ENCODE results near the gene AMBRA1. TPM values are rescaled to one million over a fixed set of nuclear protein-coding genes. Genes with fewer than 3 reads are reported as not detected.

Gene AMBRA1
- polyA plus RNA-seq, 2 of the 4 experiments (the other 2 are of a cell fraction) = 11.5 to 13.4 TPM

DNA sequence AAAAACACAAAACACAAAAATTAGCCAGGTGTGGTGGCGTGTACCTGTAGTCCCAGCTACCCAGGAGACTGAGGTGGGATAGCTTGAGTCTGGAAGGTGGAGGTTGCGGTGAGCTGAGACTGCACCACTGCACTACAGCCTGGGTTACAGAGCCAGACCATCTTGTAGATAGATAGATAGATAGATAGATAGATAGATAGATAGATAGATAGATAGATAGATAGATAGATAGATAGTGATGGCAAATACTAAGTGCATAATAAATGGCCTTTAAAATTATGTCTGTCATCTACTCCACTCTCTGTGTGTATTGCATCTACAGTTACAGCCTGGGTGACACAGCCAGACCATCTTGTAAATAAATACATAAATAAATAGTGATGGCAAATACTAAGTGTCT is 146.3 kb downstream of the AMBRA1 start:
- ATAC-seq (no peak), FAIRE-seq (no peak), DNase-seq (ENCODE audit: low read depth in 1 of 2, low spot score in 1 of 2) (no peak)
- no peak overlapping the region for H3K4me3 ChIP-seq
- TF ChIP-seq JUNB (IDR thresholded peaks at IDR 0.05) = no peak
- TF ChIP-seq KDM1A (IDR thresholded peaks at IDR 0.05; ENCODE audit: low read depth) = no peak
- no peak for TF ChIP-seq ZSCAN20 (CRISPR knock-in tag; IDR thresholded peaks at IDR 0.05)
- TF ChIP-seq CBX2 (IDR thresholded peaks at IDR 0.05; ENCODE audit: borderline replicate concordance, low read depth) = no peak
- TF ChIP-seq, protein P1, sequence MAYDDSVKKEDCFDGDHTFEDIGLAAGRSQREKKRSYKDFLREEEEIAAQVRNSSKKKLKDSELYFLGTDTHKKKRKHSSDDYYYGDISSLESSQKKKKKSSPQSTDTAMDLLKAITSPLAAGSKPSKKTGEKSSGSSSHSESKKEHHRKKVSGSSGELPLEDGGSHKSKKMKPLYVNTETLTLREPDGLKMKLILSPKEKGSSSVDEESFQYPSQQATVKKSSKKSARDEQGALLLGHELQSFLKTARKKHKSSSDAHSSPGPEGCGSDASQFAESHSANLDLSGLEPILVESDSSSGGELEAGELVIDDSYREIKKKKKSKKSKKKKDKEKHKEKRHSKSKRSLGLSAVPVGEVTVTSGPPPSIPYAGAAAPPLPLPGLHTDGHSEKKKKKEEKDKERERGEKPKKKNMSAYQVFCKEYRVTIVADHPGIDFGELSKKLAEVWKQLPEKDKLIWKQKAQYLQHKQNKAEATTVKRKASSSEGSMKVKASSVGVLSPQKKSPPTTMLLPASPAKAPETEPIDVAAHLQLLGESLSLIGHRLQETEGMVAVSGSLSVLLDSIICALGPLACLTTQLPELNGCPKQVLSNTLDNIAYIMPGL (CRISPR knock-in tag; IDR thresholded peaks at IDR 0.05; ENCODE audit: borderline replicate concordance) = no peak
- TF ChIP-seq HOXB5 (CRISPR knock-in tag; IDR thresholded peaks at IDR 0.05) = no peak
- no peak for TF ChIP-seq HEYL (CRISPR knock-in tag; IDR thresholded peaks at IDR 0.05)
- TF ChIP-seq TP53 (CRISPR knock-in tag; IDR thresholded peaks at IDR 0.05) = no peak
- no peak for TF ChIP-seq ZFP36 (IDR thresholded peaks at IDR 0.05; ENCODE audit: borderline replicate concordance, partially characterized antibody)
- no peak for TF ChIP-seq CBX8 (IDR thresholded peaks at IDR 0.05)
- no peak for TF ChIP-seq RAD21 (conservative IDR thresholded peaks at IDR 0.05 in 1 of 2, IDR thresholded peaks at IDR 0.05 in 1 of 2)
- TF ChIP-seq ESRRA (IDR thresholded peaks at IDR 0.05; ENCODE audit: borderline replicate concordance, low read length) = no peak
- TF ChIP-seq, protein P2, sequence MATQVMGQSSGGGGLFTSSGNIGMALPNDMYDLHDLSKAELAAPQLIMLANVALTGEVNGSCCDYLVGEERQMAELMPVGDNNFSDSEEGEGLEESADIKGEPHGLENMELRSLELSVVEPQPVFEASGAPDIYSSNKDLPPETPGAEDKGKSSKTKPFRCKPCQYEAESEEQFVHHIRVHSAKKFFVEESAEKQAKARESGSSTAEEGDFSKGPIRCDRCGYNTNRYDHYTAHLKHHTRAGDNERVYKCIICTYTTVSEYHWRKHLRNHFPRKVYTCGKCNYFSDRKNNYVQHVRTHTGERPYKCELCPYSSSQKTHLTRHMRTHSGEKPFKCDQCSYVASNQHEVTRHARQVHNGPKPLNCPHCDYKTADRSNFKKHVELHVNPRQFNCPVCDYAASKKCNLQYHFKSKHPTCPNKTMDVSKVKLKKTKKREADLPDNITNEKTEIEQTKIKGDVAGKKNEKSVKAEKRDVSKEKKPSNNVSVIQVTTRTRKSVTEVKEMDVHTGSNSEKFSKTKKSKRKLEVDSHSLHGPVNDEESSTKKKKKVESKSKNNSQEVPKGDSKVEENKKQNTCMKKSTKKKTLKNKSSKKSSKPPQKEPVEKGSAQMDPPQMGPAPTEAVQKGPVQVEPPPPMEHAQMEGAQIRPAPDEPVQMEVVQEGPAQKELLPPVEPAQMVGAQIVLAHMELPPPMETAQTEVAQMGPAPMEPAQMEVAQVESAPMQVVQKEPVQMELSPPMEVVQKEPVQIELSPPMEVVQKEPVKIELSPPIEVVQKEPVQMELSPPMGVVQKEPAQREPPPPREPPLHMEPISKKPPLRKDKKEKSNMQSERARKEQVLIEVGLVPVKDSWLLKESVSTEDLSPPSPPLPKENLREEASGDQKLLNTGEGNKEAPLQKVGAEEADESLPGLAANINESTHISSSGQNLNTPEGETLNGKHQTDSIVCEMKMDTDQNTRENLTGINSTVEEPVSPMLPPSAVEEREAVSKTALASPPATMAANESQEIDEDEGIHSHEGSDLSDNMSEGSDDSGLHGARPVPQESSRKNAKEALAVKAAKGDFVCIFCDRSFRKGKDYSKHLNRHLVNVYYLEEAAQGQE (IDR thresholded peaks at IDR 0.05) = no peak
- no peak for TF ChIP-seq BHLHE40 (IDR thresholded peaks at IDR 0.05; ENCODE audit: low read depth, low read length)
- no peak for TF ChIP-seq BCL3 (IDR thresholded peaks at IDR 0.05)
- no peak for TF ChIP-seq RFX5 (IDR thresholded peaks at IDR 0.05)
- TF ChIP-seq CHD2 (IDR thresholded peaks at IDR 0.05; ENCODE audit: low read length, partially characterized antibody) = no peak
- ChIA-PET CTCF (no interaction called here), POLR2A (no interaction called here)
- H3K4me1 ChIP-seq = no peaks in the 10 kb centered on the region
- no peak overlapping the region for H3K4me2 ChIP-seq
- H3K27ac ChIP-seq = no peak overlapping the region
- 90% methylated on average over 2 of the region's 2 CpGs for WGBS (ENCODE audit: missing lambda C conversion rate)
- H3K9me3 ChIP-seq = no peaks in the 10 kb centered on the region

- no peak for ATAC-seq
- Histone ChIP-seq H3K4me3 (no peak overlapping the region), H3K27ac (no peak overlapping the region), H3K4me2 (no peak overlapping the region), H3K9me3 (no peaks in the 10 kb centered on the region), H3K4me1 (no peaks in the 10 kb centered on the region)
- FAIRE-seq = no peak
- WGBS (ENCODE audit: missing lambda C conversion rate) = 81% methylated on average over 4 of the region's 4 CpGs
- DNase-seq (ENCODE audit: low read depth in 1 of 2, low spot score in 1 of 2) = no peak
- POLR2A ChIA-PET = no interaction called here
- CTCF ChIA-PET = interaction anchor here (0.9 to 1.8 kb wide), 3 partner anchors 11 to 57 kb away, joined by 3 to 8 read pairs (median 3); no protein-coding TSS in a partner anchor
- TF ChIP-seq ZSCAN20 (CRISPR knock-in tag; IDR thresholded peaks at IDR 0.05) (no peak), CHD4 (IDR thresholded peaks at IDR 0.05; ENCODE audit: borderline replicate concordance) (no peak), MAZ (IDR thresholded peaks at IDR 0.05; ENCODE audit: borderline replicate concordance, low read depth, low read length) (no peak), GATA3 (IDR thresholded peaks at IDR 0.05; ENCODE audit: borderline replicate concordance) (no peak), ZNF302 (CRISPR knock-in tag; IDR thresholded peaks at IDR 0.05) (no peak), BHLHE40 (IDR thresholded peaks at IDR 0.05; ENCODE audit: low read depth, low read length) (no peak), NPAS2 (CRISPR knock-in tag; IDR thresholded peaks at IDR 0.05; ENCODE audit: borderline replicate concordance) (no peak), MYC (IDR thresholded peaks at IDR 0.05; ENCODE audit: borderline replicate concordance, low read length) (no peak), USF2 (IDR thresholded peaks at IDR 0.05) (no peak), POLR2A (IDR thresholded peaks at IDR 0.05; ENCODE audit: low read length) (no peak), JUNB (IDR thresholded peaks at IDR 0.05) (no peak)
- TF ChIP-seq, protein P1 (CRISPR knock-in tag; IDR thresholded peaks at IDR 0.05; ENCODE audit: borderline replicate concordance) = no peak
- TF ChIP-seq, protein P3, sequence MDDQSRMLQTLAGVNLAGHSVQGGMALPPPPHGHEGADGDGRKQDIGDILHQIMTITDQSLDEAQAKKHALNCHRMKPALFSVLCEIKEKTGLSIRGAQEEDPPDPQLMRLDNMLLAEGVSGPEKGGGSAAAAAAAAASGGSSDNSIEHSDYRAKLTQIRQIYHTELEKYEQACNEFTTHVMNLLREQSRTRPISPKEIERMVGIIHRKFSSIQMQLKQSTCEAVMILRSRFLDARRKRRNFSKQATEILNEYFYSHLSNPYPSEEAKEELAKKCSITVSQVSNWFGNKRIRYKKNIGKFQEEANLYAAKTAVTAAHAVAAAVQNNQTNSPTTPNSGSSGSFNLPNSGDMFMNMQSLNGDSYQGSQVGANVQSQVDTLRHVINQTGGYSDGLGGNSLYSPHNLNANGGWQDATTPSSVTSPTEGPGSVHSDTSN (IDR thresholded peaks at IDR 0.05) = no peak
Measured at GRCh38 chr11:46445920-46446771, 147.7 kb downstream of the AMBRA1 start.

All from A549 (cell line).